NCI-H128 (cell line): ENCODE measurements around the gene RPL7A.
"Not testable (repeated sequence)": the region's sequence is repeated elsewhere in the genome, so short reads cannot be mapped to it uniquely, and the experiment has no call there.

Experiments used
- DNase-seq: peaks from one replicate; lab custom pipeline; 2025; ENCODE audit not compliant: unreplicated experiment; lab: John Stamatoyannopoulos, UW

Gene RPL7A

GRCh38 chr9:133327834-133328484 is 20.1 kb upstream of the RPL7A start:
- no peak for DNase-seq

GRCh38 chr9:133329306-133330156 is 18.5 kb upstream of the RPL7A start:
- DNase-seq: not testable (repeated sequence)

- DNase-seq: no peak
Measured at GRCh38 chr9:133331221-133331620, 16.8 kb upstream of the RPL7A start.

DNA sequence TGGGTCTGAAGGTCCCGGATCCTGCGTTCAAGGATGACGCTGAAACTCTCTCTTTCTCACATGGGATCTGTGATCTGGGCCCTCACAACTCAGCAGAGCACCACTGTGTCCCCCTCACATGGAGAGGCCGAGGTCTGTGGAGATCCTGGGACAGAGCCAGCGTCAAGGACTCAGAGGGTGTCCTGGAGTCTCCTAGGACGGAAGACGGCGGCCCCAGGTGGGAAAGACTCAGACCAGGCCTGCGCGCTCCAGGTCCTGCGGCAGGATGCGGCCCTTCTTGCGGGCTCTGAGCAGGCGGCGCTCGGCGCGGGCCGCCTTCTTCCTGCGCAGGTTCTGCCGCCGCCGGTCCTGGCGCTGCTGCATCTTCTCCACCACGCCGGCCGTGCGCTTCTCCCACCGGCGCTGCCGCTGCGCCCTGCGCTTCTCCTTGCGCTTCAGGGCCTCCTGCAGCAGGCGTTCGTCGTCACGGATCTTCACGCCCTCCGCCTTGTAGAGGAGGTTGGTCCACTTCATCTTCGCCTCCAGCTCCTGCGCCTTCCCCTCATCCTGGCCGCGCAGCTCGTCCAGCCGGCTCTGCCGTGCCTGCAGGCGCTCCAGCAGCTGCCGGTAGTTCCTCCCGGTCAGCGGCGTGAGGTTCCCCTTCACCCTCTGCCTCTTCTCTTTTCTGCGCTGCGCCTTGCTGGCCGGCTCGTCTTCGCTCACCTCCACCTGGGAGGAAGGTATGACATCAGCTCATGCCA is 16.2 kb upstream of the RPL7A start:
- no peak for DNase-seq

- no peak for DNase-seq
Measured at GRCh38 chr9:133332381-133332730, 15.7 kb upstream of the RPL7A start.

GRCh38 chr9:133333011-133333410 is 15.0 kb upstream of the RPL7A start:
- no peak for DNase-seq

GRCh38 chr9:133333566-133333965 is 14.5 kb upstream of the RPL7A start:
- no peak for DNase-seq

GRCh38 chr9:133334161-133334560 is 13.9 kb upstream of the RPL7A start:
- no peak for DNase-seq

GRCh38 chr9:133334888-133335287 is 13.1 kb upstream of the RPL7A start:
- not testable (repeated sequence) for DNase-seq

- peak; percentile 83 for DNase-seq
Measured at GRCh38 chr9:133335924-133336811, 11.8 kb upstream of the RPL7A start, which contains the start of gene SURF6. TSS of gene SURF6 (minus strand) at chr9:133336188. CDS start at chr9:133336132, 56 bp downstream.

- DNase-seq: no peak
Measured at GRCh38 chr9:133339641-133340040, 8.4 kb upstream of the RPL7A start.

GRCh38 chr9:133340256-133340655 is 7.8 kb upstream of the RPL7A start:
- no peak for DNase-seq

DNA sequence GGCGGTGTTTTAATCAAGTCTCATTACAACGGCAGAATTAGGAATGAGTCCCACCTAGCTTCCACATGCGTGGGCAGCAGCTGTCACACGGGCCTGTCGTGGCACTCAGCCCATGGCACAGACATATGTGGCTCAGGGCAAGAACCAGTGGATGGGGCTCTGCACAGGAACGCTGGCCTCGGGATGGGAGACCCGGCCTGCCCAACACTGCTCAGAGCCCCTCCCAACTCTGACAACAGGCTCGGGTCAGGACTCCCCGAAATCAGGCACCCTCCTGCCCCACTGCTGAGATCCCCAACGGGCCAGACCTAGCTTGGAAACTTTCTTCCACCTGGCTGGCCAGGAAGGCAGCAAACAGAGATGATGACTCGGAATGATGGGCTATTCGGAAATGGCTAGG is 7.1 kb upstream of the RPL7A start:
- no peak for DNase-seq

- no peak for DNase-seq
Measured at GRCh38 chr9:133341369-133342068, 6.5 kb upstream of the RPL7A start.

GRCh38 chr9:133342069-133342406 is 6.0 kb upstream of the RPL7A start:
- no peak for DNase-seq

GRCh38 chr9:133342570-133342969 is 5.4 kb upstream of the RPL7A start:
- DNase-seq: no peak

DNA sequence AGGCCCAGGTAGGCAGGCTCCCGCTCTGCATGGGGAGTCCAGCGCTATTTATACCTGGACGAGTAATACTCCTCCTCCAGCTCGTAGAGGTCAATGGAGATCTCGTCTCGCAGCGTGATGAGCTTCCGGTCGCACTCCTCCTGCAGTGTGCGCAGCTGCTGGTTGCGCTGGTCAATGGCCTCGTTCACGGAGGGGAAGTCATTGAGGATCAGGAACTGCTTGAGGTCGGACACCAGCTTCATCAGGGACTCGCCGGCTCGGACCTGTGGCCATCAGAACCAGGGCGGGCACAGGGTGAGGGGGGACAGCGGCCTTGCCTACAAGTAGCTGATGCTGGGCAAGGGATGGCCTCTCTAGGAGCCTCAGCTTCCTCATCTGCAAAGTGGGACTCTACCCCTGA is 3.9 kb upstream of the RPL7A start:
- no peak for DNase-seq

DNA sequence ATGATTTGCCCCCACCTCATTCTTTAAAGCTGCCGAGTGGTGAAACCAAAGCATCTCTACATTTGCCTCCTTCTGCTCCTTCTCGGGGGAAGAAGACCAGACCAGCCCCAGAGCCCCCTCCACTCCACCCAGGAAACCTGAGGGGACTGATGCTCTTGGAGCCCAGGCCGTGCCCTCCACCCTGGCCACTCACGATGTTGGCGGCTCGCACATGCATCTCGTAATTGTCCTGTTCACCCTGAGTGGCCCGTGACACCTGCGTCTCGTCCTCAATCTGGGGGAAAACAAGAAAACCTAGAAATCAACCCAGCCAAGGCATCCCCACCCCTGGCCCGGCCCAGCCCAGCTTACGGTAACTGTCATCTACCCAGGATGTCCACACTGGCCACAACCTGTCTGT is 3.0 kb upstream of the RPL7A start:
- DNase-seq: no peak

GRCh38 chr9:133345596-133345995 is 2.4 kb upstream of the RPL7A start:
- DNase-seq: no peak

- no peak for DNase-seq
Measured at GRCh38 chr9:133346021-133346785, 1.8 kb upstream of the RPL7A start.
